GM23248 (cell line): ENCODE results near the gene CAPS2.

Source experiments
- EZH2 ChIP-seq: fragments of 200-600 bp; sonication (generic); IDR thresholded peaks from 2 replicates; pipeline ENCODE4 v1.6.1; 2018; ENCODE audit warnings: antibody characterized with exemption, mild to moderate bottlenecking; ENCODE audit not compliant: insufficient read depth, poor library complexity, severe bottlenecking
- EZH2phosphoT487 ChIP-seq: fragments of 200-600 bp; sonication (generic); IDR thresholded peaks from 2 replicates; pipeline ENCODE4 v1.6.1; 2018; ENCODE audit warnings: antibody characterized with exemption, moderate library complexity, mild to moderate bottlenecking, low read depth; ENCODE audit not compliant: insufficient read depth

DNA sequence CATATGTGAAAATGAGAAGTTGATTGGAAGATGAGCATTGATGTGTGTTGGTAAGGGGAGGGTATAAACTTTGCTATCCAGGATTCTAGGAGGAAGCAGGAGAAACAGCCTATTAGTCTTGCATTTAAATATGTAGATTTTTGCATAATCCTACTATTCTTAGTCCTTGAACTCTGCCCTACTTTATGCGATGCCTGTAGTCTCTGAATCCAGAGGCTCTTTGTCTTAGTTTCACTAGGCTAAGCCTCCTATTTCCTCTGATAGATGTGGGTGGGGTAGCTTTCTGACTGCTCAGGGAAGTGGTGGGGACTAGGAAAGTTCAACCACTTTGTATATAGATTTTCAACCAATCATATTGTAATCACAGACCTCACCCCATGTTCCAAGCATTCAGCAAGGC is 71.0 kb downstream of the CAPS2 start:
- TF ChIP-seq EZH2 (no peak), EZH2phosphoT487 (no peak)
